HG03196 (cell line): ENCODE data around the gene CFAP92.
"Not testable (repeated sequence)": the region's sequence is repeated elsewhere in the genome, so short reads cannot be mapped to it uniquely, and the experiment has no call there.

Experiments
- ATAC-seq: cut with Tn5 transposase; IDR thresholded peaks from one replicate; pipeline ENCODE4 v1.9.1; 2021; ENCODE audit not compliant: unreplicated experiment

Gene CFAP92

DNA sequence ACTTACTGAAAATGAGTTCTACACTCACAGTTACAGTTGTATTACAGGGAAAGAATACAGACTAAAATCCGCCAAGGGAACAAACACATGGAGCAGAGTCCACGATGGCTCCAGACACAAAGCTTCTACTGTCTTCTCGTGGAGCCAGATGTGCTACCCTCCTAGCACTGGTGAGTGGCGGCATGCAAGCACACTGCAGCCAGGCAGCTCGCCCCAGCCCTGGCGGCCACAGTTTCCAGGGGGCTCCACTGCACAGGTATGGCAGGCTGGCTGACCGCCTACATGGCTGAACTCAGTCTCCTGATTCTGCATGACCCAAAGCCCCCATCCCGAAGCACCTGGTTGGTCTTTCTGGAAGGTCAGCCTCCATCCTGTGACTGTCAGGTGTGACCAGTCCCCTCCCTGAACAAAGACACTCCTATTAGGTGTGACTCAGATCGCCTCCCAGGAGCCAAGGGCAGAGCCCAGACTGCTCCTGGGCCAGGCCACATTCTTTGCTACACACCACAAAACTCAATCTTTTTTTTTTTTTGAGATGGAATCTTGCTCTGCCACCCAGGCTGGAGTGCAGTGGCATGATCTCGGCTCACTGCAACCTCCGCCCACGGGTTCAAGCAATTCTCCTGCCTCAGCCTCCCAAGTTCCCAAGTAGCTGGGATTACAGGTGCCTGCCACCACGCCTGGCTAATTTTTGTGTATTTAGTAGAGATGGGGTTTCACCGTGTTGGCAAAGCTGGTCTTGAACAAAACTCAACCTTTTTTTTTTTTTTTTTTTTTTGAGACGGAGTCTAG is 51.5 kb downstream of the CFAP92 start:
- ATAC-seq = no peak

DNA sequence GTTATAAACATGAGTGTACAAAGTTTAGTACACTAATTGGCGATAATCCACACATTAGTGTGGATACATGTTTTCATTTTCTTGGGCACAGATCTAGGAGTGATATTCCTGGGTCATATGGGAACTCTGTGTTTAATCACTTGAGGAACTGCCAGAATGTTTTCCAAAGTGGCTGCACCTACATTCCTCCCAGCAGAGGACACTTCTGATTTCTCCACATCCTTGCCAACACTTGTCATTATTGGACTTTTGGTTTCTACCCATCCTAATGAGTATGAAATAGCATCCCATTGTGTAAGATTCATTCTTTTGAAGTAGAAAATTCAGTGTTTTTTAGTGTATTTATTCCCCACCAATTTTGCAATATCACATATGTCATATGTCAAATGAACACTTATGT is 53.6 kb downstream of the CFAP92 start:
- no peak for ATAC-seq

DNA sequence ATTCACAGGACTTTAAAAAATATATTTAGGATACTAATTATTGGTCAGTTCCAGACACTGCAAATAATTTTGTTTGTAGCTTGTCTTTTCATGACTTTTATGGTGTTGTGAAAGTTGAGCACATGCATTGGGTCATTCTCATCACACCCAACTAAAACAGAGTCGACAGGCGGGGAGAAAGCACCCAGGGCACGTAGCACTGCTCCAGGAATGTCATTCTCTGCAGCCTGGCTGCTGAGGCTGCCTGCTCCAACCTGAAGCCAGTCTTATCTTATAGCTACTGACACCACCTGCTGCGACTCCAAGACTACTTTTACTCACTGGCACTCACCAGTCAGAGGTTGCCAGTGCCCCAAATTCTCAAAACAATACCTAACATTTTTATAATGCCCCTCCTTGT is 57.5 kb downstream of the CFAP92 start:
- ATAC-seq = no peak

DNA sequence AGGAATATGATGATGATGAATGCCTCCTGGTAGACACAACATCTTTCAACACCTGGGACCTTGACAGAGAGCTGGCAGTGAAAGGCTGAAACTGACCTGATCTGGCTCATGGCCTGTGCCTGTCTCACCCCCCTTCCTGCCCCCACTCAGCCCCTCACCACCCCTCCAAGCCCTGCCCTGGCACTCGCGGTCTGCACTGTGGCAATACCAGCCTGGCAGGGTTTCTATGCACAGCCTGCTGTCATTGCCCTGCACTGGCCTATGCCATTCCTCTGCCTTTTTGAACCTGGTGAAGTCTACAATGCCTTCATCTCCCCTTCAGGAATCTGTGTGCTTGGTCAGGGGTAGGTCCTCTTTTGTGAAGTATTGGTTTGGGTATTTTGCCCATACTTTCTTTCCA is 58.0 kb downstream of the CFAP92 start:
- ATAC-seq = no peak

DNA sequence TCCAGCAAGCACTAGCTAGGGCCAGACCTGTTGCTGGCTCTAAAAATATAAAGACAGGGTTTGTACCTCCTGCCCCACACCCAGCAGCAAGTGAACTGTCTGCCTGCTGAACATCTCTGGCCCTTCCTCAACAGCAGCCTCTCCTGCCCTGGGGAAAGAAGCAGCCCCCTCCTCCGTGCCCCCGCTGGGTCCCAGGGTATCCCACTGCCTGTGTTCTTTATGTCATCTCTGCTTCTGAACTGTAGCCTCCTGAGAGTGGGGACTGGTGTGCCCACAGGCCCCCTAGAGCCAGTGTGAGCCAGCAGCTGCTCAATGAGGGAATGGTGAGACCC is 60.0 kb downstream of the CFAP92 start:
- ATAC-seq = no peak

DNA sequence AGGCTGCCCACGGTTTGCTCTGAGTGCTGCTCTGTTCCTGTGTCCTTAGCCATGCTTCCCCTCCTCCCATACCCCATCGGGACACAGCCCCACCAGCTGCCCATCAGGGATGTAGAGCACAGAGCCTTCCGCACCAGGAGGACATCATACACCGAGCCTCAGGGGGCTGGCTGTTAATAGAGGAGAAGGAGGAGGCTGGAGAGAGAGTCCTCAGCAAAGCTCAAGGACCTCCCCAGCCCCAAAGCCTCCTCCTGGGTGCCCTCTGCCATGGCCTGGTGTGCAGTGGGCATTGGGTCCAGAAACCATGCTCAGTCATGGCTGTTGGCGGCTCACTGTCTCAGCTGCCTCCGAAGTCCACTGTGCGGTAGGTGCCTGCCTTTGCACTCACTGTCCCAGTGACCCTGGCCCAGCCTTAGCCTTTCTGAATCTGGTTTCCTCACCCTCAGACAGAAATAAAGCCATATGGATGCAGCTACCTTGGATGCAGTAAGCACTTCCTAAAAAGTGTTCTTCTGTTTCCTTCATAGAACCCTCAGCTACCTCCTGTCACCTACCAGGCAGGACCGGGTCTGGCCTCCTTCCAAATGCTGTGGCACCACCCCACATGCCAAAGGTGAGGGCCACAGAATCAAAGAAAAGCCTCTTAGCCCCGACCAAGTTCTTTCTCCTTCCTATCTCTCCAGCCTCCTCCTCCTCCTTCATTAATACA is 60.5 kb downstream of the CFAP92 start:
- no peak for ATAC-seq

DNA sequence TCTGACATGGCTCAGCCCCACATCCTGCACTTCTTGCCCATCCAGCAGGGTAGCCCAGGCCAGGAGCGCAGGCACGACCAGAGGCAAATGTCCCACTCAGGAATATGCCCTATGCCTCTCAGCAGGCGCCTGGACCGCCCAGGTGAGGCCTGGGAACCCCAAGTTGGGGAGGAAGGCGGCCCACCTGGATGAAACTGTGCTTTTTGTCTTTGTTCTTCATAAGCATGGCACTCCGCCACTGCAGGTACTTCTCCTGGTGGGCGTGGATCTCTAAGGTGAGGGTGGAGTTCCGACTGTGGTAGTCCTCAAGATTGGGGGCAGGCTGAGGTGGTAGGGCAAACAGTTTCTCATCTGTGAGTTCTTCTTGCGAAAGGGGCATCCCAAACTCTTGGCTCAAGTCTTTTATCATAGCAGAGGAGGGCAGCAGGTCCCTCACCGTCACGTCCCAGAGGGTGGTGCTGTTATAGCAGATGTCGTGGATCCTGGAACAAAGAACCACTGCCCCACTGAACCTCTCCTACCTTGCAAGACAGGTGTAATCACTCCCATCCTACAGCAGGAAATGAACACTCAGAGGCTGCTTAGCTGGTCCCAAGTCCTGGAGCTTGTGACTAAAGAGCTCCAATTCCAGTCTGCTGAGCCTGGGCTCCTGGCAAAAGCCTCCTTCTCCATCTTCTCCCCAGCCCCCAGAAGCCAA is 61.2 kb downstream of the CFAP92 start:
- no peak for ATAC-seq

DNA sequence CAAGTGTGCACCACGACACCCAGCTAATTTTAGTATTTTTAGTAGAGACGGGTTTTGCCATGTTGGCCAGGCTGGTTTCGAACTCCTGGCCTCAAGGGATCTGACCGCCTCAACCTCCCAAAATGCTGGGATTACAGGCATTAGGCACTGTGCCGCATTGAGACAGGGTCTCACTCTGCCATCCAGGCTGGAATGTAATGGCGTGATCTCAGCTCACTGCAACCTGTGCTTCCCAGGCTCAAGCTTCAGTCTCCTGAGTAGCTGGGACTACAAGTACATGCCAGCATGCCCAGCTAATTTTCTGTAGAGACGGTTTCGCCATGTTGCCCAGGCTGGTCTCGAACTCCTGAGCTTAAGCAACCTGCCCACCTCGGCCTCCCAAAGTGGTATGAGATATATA is 62.8 kb downstream of the CFAP92 start:
- ATAC-seq = no peak

DNA sequence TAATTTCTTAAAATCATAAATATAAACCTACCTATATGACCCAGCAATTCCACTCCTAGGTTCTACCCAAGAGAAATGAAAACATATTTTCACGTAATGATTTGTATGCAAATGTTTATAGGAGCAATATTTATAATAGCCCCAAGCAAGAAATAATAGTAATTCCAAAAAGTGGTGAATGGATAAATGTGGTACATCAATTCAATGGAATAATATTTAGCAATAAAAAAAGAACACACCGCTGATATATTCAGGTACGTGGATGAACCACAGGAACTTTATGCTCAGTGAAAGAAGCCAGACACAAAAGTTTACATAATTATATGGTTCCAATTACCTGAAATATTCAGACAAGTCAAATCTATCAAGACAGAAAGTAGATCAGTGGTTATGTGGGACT is 64.5 kb downstream of the CFAP92 start:
- ATAC-seq = no peak

DNA sequence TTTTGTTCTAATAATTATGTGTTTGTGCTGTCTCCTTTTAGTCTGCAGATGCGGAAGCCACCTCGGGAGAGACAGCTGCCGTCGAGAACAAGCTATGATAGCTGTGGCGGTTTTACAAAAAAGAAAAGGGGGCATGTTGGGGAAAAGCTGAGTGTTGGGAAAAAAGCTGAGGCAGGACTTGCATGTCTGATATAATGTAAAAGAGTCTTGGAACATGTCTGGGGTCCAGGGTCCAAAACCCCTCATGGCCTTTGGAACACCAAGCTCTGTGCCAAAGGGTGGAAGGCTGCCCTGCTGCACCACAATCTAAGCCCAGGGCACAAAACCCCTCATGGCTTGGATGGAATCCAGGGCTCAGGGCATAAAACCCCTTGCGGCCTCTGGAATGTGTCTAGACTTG is 69.9 kb downstream of the CFAP92 start:
- ATAC-seq = not testable (repeated sequence)

DNA sequence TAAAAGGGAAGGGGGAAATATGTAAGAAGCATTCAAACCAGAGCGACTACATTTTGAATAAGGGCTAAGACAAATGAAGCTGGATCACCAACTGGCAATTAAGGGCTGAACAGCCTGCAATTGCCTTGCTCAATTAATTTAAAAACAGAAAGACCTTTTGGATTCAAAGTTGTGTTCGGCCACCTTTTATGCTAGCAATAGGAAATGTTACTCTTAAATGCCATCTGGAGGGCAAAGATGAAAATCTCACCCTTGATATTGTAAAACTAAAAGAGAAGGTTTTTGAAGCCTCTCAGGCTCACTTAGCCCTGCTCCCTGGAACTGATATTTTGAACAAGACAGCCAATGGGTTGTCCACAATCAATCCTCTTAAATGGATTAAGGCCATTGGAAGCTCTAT is 70.3 kb downstream of the CFAP92 start:
- ATAC-seq = no peak

DNA sequence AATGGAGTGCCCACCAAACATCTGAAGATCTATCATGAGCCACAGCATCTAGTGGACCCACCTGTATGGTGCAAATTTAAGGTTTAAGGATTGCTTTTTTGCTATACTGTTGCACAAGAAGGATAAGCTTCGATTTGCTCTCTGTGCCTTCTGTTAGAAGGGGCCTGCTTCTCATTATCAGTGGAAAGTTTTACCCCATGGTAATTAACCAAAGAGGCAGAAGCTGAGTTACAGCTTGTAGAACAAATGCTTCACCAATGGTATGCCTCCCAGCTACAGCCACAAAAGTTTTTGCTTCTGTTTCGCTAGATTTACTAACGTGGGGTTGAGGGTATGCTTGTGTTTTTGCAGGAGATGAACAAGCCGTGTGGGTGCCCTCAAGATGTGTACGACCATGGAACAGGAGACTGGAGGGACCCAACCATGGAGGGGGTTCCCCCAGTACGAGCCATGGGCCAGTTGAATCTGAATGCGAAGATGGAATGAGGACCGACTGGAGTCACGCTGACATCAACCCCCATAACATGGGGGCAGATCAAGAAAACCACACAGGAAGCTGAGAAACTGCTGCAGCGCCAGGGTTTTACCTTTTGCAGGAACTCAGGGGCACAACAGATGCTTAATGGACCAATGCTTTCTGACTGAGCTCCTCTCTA is 70.9 kb downstream of the CFAP92 start:
- ATAC-seq = no peak

DNA sequence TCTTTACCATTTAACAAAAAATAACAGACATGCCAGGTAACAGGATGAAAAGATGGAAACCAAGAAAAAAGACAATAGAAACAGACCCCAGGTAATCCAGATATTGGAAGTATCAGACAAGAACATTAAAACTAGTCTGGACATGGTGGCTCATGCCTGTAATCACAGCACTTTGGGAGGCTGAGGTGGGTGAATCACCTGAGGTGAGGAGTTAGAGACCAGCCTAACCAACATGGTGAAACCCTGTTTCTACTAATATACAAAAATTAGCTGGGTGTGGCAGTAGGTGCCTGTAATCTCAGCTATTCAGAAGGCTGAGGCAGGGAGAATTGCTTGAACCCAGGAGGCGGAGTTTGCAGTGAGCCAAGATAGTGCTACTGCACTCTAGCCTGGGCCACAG is 73.9 kb downstream of the CFAP92 start:
- no peak for ATAC-seq

DNA sequence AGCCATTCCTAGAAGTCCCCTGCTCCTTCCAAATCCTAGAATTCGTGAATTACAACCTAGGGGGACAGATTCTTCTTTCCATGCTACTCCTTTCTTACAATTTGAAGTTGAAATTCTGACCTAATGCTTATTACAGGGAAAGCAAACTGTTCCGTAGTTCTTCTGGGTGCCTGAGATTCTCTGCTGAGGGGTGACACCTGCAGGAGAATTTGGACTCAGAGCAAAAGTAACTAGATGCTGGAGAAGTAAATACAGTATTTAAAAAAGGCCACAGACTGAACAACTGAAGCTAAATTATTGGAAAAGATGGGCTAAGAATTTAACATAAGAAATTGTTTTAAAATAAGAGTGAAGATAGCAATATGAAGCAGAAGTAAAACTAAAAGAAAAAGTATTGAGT is 76.6 kb downstream of the CFAP92 start:
- no peak for ATAC-seq

DNA sequence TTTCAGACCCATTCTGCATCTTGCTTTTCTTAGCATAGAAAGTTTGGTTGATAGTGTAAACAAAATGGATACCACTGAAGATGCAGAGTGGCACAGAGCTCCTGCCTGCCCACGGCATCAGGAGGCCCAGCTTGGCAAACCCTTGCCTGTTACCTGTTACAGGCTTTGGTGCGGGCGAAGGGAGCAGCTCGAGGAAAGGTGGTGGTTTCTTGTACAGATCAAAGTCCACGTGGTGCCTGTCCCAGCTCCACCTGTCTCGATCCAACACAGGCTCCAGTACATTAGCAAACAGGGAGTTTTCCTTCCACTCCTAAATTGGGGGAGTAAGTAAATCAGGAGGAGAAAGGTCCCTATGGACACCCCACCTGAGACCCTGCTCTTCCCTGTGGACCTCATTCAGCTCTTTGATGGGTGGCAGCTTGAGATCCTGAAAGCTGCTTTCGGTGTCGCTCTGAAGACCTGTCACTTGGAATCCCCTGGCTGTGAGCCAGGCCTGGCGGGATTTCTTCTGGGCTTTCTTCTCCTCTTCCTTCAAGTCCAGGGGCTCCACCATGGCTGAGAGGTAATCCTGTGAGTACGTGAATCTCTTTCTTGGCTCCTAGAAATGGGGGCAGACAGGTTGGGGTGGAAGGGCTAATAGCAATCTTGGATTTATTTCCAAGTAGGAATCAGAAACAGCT is 78.8 kb downstream of the CFAP92 start:
- no peak for ATAC-seq

DNA sequence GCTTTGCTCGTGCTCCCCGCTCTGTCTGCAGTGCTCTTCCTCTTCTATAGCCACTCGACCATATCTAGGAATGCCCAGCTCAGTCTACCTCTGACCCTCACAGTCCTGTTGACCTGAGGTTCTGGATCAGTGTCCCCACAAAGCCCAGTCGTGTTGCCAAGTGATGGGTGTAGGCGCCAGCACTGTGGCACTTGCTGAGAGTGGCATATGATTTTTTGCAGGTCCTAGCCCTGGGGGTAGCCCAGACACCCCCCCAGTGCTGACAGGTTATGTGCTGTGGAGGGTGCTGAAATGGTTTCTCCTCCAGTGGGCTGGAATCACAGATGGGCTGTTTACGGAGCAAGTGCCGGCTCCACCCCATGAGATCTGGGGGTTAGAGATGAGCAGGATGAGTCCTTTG is 82.0 kb downstream of the CFAP92 start:
- ATAC-seq = no peak

DNA sequence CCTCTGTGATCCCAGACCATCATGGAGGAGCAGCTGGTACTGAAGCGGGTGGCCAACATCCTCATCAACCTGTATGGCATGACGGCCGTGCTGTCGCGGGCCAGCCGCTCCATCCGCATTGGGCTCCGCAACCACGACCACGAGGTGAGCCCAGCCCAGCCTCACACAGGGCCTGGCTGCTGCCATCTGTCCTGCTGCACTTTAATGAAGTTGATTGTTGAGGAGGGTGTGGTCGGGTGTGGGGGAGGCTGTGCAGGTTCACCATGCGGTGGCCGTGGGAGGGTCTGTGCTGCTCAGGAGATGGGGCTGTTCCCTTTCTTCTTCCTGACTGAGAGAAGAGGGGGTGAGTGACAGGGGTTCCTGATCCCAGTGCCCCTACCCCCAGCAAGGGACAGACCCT is 83.9 kb downstream of the CFAP92 start:
- no peak for ATAC-seq

DNA sequence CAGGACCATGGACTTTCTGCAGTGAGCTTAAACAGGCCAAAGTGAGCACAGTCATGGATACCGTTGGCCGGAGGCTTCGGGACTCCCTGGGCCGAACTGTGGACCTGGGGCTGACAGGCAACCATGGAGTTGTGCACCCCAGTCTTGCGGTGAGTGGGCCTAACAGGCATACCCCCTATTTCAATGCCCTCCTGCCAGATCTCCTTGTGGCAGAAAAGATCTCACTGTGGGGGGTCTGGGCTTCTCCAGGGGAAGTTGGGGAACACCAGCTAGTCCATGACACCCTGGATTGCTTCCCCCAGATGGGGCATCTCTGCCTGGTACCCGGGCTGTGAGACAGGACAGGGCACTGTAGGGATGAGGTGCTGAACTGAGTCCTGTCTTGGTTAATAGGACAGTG is 84.9 kb downstream of the CFAP92 start:
- ATAC-seq = no peak

DNA sequence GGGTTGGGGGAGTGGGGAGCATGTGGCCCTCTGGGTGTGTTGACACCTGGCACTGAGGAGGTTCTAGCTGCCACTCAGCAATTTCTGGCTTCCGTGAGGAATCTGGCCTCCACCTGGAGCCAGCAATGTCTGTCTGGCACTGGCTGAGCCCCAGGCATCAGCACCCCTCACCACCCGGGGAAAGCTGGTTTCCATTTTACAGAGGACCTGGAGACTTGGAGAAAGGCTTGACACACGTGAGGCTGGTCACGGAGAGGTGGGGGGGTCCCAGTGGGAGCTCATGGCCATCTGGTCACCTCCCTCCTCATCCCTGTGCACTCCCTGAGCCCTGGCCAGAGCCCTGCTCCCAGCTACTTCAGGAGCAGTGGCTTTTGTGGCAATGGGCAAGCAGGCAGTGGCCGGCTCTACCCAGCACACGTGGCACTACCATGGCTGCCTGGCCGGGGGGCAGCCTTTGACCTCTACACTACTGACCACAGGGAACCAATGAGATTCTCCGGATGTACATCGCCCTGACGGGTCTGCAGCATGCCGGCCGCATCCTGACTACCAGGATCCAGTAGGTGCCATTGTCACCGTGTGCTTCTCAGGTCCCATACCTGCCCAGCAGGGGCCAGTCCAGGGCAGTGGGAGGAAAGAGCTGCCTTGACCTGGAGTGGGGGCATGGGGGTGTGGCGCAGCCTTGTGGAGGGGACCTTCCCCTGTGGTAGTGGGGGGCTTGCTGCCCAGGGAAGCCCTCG is 86.0 kb downstream of the CFAP92 start:
- ATAC-seq = no peak

DNA sequence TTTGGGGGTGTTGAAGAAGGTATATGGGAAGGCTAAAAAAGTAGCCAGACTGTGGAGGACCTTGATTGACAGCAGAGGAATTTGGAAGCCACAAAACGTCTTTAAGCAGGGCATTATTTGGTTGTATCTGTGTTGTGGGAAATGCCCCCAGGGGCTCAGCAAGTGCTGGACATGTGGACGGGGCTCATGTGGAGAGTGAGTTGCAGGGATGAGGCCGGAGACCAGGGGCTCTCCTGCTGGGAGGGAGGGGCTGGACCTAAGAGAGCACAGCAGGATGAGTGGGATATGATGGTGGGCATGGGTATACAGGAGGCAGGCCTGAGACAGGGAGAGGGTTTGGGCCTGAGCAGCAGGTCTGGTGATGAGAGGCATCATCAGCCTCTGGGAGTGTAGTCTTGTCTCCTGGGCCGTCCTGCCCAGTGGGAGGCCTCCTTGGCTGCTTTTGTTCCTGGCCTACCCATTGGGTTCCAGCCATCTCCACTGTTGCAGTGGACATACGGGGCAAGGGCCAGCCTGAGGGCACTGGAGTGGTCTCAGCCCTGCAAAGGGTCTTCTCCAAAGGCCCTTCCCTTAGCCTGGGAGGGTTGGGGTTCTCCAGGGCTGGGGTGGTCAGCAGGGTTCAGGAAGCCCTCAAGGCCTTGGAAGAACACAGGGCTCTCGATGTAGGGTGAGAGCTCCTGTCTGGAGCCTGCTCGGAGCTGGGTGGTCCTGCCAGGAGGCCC is 86.9 kb downstream of the CFAP92 start:
- ATAC-seq = no peak
